NB4 (cell line): ENCODE data around the gene SLC39A2.
A peak's percentile ranks its signal among the peaks of the same experiment; 100 is the strongest.

Experiments used
- DNase-seq: peaks from one replicate; pipeline ENCODE4 v3.0.0; 2010; ENCODE audit warnings: low read depth
- H3K4me3 ChIP-seq: one replicate; pipeline ENCODE4 v1.5.1; 2011; ENCODE audit warnings: mild to moderate bottlenecking, low read depth, low read length, moderate library complexity
- MYC ChIP-seq: IDR thresholded peaks from 2 replicates; pipeline ENCODE4 v1.6.1; 2011; ENCODE audit warnings: low read depth, low read length
- POLR2A ChIP-seq: IDR thresholded peaks from 2 replicates; pipeline ENCODE4 v1.6.1; 2011; ENCODE audit warnings: mild to moderate bottlenecking; ENCODE audit not compliant: insufficient read length; ENCODE audit errors: extremely low read depth
- TF ChIP-seq, protein P1 (sequence below): IDR thresholded peaks from one replicate; pipeline ENCODE4 v1.5.1; 2012; ENCODE audit warnings: low read depth, low read length
- TF ChIP-seq, protein P2 (sequence below): IDR thresholded peaks from 2 replicates; pipeline ENCODE4 v1.6.1; 2011; ENCODE audit warnings: low read depth, low read length

SLC39A2 gene

DNA sequence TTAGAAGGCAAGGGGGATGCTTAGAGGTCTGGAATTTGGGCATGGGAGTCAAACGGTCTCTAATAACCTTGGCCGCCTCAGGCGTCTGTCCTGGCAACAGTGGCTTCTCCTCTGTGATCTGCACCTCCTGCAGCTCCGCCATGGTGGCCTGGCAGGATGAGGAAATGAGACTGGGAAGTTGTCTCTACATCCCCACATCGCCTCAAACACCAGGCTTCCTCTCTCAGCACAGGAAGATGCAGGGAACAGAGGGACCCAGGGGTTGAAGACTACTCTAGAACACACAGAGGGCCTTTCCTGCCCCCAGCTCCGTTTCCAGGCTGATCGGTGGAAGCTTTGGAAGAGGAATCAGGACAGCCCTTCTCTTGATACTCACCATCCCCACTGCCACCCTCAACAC is 24.1 kb downstream of the SLC39A2 start:
- DNase-seq = no peak
- H3K4me3 ChIP-seq = no peak overlapping the region
- TF ChIP-seq POLR2A (no peak), MYC (no peak)
- TF ChIP-seq, protein P1, sequence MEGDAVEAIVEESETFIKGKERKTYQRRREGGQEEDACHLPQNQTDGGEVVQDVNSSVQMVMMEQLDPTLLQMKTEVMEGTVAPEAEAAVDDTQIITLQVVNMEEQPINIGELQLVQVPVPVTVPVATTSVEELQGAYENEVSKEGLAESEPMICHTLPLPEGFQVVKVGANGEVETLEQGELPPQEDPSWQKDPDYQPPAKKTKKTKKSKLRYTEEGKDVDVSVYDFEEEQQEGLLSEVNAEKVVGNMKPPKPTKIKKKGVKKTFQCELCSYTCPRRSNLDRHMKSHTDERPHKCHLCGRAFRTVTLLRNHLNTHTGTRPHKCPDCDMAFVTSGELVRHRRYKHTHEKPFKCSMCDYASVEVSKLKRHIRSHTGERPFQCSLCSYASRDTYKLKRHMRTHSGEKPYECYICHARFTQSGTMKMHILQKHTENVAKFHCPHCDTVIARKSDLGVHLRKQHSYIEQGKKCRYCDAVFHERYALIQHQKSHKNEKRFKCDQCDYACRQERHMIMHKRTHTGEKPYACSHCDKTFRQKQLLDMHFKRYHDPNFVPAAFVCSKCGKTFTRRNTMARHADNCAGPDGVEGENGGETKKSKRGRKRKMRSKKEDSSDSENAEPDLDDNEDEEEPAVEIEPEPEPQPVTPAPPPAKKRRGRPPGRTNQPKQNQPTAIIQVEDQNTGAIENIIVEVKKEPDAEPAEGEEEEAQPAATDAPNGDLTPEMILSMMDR = no peak
- TF ChIP-seq, protein P2, sequence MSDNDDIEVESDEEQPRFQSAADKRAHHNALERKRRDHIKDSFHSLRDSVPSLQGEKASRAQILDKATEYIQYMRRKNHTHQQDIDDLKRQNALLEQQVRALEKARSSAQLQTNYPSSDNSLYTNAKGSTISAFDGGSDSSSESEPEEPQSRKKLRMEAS = no peak

DNA sequence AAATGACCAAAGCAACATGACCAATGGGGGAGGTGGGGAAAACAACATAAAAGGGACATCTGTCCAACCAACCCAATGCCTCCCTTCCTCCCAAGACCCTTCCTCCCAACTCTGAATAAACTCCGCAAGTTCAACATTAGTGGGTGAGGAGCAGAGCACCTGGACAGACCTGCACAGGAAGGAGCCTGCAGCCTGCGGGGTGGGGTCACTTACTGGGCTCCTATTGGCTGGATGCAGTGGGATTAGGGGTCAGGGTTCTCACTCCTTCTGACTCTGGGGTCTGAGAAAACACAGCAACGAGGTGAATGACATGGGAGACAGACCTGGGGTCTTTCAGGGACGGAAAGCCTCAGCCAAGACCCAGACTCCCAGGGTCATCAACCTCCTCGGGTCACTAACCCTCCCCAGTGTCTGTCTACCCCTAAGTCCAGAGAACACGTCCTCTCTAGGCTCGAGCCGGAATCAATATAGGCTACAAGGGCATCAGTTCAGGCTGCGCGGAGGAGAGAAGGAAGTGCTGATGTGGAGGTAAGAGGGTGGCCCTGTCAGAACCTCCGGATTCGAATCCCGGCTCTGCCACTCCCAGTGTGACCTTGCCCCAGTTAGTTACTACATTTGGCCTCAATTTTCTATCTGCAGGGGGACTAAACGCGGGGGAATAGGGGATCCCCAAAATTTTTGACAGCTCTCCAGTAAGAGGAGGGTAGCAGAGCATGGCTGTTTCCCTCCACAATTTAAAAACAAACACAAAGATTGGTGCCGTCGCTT is 24.9 kb downstream of the SLC39A2 start:
- TF ChIP-seq, protein P1 = no peak
- TF ChIP-seq MYC = no peak
- TF ChIP-seq, protein P2 = no peak
- TF ChIP-seq POLR2A = no peak
- H3K4me3 ChIP-seq = peak overlapping the region; percentile 44
- DNase-seq = no peak

DNA sequence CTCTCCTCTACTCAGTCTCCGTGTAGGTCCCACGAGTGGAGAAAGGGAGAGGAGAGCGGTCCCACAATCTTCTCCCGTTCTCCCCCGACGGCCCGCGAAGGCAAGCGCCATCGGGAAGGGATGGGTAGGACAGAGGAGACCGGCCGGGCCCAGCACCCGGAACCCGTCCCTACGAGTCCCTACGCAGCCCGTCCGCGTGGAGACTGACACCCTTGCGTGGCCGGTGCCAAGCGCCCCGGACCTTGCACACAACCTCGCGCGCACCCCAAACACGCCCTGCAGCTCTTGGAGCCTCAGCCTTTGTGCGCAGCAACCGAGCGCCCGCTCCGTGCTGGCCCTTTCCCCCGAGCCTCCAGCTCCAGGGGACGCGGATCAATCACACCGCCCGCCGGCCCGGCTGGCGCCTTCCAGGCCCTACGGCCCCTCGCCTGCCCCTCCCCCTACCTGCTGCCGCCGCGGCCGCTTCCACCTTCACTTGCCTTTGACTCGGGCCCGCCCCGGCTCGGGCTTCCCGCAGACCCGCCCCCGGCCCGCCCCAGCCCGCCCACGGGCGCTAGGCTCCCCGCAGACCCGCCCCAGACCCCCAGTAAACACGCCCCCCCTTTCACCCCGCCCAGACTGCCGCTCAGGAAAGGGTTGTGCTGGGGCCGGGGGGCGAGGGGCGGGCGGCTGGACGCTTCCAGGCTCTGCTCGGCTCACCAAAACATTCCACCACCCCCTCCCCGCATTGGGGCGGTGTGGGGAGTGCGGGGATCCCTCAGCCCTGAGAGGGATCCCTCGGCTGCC is 25.7 kb downstream of the SLC39A2 start, which contains the start of gene NDRG2:
NDRG2 (minus strand) TSS at position 477 of the 786 bp plus-strand sequence. CDS start 1,746 bp downstream, outside the sequence.
- TF ChIP-seq, protein P1 = no peak
- TF ChIP-seq, protein P2 = no peak
- TF ChIP-seq MYC (no peak), POLR2A (no peak)
- H3K4me3 ChIP-seq = peak within 1 kb of the TSS; percentile 44
- peak; percentile 72 for DNase-seq

DNA sequence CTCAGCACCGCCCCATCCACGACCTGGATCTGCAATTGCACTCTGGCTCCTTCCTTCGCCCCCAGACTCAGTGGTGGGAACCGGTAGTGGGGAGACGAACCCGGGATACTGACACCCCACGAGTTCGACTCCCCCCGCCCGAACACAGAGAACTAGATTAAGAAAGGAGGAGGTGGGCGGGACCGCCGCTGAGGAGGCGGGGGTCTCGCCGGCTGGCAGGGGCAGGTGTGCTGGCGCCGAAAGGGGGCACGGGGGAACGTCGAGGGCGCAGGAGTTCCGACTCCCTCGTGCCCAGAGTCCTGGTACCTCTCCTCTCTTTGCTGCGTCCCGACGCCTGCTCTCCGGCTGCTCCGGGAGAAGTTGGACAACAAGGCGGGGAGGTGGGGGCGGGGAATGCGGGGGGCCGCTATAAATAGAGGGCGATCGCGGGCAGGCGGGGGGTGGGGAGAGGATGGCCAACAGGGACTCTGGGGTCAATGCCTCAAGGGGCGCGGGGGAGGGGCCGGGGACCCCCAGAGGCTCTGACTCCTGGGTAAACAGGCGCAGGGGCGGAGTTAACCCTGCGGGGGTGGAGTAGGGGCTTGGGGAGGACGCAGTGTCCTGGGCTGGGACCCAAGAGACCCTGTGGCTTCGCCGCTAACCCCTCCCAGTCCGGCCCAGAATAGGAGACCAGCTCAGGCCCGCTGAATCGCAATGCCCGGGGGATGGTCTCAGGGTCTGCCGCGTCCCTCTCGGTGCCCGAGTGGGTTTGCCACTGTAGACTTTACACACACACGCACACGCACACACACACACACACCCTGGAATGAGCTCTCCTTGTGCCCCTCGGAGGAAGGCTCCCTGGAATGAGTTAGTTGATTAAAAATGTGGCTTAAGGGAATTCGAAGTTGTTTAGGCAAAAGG is 26.5 kb downstream of the SLC39A2 start:
- no peak for DNase-seq
- TF ChIP-seq, protein P2 = no peak
- TF ChIP-seq POLR2A (no peak), MYC (no peak)
- TF ChIP-seq, protein P1 = no peak
- H3K4me3 ChIP-seq = no peak overlapping the region
